H1 (cell line): Measurements from ENCODE around the gene RFX5. TPM values are rescaled to one million over a fixed set of nuclear protein-coding genes. Genes with fewer than 3 reads are reported as not detected.

Experiments
- EGR1 ChIP-seq: IDR thresholded peaks from 2 replicates; pipeline ENCODE4 v1.6.1; 2011; ENCODE audit warnings: low read depth, low read length, borderline replicate concordance
- JUN ChIP-seq: IDR thresholded peaks from 2 replicates; pipeline ENCODE4 v1.6.1; 2011; ENCODE audit warnings: low read depth, mild to moderate bottlenecking, improper control_type of control experiment, low read length
- JUND ChIP-seq: IDR thresholded peaks from 2 replicates; pipeline ENCODE4 v1.6.1; 2011; ENCODE audit warnings: mild to moderate bottlenecking, improper control_type of control experiment, low read length
- POLR2A ChIP-seq, 2 experiments: IDR thresholded peaks; 1 replicate in 1 of 2; 2 replicates in 1 of 2; pipeline ENCODE4 v1.6.1; 2011; ENCODE audit warnings: low read depth in 2 of 2, low read length in 2 of 2, mild to moderate bottlenecking in 2 of 2; ENCODE audit errors: control extremely low read depth in 1 of 2
- SRF ChIP-seq: IDR thresholded peaks from 2 replicates; pipeline ENCODE4 v1.6.1; 2011; ENCODE audit warnings: mild to moderate bottlenecking, low read depth, low read length, moderate library complexity
- TEAD4 ChIP-seq: IDR thresholded peaks from 2 replicates; pipeline ENCODE4 v1.6.1; 2012; ENCODE audit warnings: low read depth, low read length, inconsistent platforms, mixed read lengths
- polyA plus RNA-seq, 7 experiments: library from polyadenylated mRNA; depleted of rRNA in 3 of 7; stranded (reverse) in 5 of 7; unstranded in 2 of 7; fragments of >200 nt in 5 of 7; fragments of 200-250 nt in 2 of 7; gene quantifications; 1 replicate in 5 of 7; 2 replicates in 1 of 7; 4 replicates in 1 of 7; pipeline versions ENCODE4 v1.2.1 to v1.2.3, GENCODE V29; 2011 to 2013; ENCODE audit warnings: missing spikeins in 2 of 7, mixed read lengths in 2 of 7
- total RNA-seq: library from RNA; stranded (reverse); fragmentation: NEBNext Ultra II Directional; extraction: Animal tissue kit (Norgen Biotek cat#: 25700); gene quantifications from 2 replicates; pipeline ENCODE4 v1.2.1, GENCODE V29; 2021
- TF ChIP-seq, protein P1 (sequence below): IDR thresholded peaks from 2 replicates; pipeline ENCODE4 v1.6.1; 2011; ENCODE audit warnings: low read length, improper control_type of control experiment

RFX5 gene
- total and polyA plus RNA-seq, 2 of the 8 experiments (the other 6 are each of a cell fraction or from before 2014, with no cell fraction given): 27.8 to 59.7 TPM

GRCh38 chr1:151346082-151346768 lies 827 bp downstream of the RFX5 start (continued):
- TF ChIP-seq TEAD4 (no peak), POLR2A (IDR thresholded peaks at IDR 0.05; ENCODE audit: control extremely low read depth in 1 of 2, low read depth in 2 of 2, low read length in 2 of 2) (peak in 1 of 2 experiments; percentile 19; a peak in 1 of 3 replicates), JUND (no peak), EGR1 (no peak), JUN (no peak), SRF (no peak)
- TF ChIP-seq, protein P1, sequence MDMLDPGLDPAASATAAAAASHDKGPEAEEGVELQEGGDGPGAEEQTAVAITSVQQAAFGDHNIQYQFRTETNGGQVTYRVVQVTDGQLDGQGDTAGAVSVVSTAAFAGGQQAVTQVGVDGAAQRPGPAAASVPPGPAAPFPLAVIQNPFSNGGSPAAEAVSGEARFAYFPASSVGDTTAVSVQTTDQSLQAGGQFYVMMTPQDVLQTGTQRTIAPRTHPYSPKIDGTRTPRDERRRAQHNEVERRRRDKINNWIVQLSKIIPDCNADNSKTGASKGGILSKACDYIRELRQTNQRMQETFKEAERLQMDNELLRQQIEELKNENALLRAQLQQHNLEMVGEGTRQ: no peak
